ENCODE measurements around the gene WDR74.

GRCh38 chr11:62843466-62843865, 4.1 kb upstream of the WDR74 start:
- TF ChIP-seq BCL3 (IDR thresholded peaks at IDR 0.05), result no peak
- no peak for TF ChIP-seq USF2 (IDR thresholded peaks at IDR 0.05)
- TF ChIP-seq, protein P1, sequence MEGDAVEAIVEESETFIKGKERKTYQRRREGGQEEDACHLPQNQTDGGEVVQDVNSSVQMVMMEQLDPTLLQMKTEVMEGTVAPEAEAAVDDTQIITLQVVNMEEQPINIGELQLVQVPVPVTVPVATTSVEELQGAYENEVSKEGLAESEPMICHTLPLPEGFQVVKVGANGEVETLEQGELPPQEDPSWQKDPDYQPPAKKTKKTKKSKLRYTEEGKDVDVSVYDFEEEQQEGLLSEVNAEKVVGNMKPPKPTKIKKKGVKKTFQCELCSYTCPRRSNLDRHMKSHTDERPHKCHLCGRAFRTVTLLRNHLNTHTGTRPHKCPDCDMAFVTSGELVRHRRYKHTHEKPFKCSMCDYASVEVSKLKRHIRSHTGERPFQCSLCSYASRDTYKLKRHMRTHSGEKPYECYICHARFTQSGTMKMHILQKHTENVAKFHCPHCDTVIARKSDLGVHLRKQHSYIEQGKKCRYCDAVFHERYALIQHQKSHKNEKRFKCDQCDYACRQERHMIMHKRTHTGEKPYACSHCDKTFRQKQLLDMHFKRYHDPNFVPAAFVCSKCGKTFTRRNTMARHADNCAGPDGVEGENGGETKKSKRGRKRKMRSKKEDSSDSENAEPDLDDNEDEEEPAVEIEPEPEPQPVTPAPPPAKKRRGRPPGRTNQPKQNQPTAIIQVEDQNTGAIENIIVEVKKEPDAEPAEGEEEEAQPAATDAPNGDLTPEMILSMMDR (IDR thresholded peaks at IDR 0.05), result no peak
- no peak for TF ChIP-seq SMC3 (IDR thresholded peaks at IDR 0.05)
- TF ChIP-seq HDAC2 (IDR thresholded peaks at IDR 0.05), result no peak
- no peak for TF ChIP-seq KDM5A (IDR thresholded peaks at IDR 0.05)
- TF ChIP-seq POLR2A (IDR thresholded peaks at IDR 0.05; ENCODE audit: low read length), result no peak
- no peak for TF ChIP-seq RCOR1 (IDR thresholded peaks at IDR 0.05; ENCODE audit: low read depth, low read length)
